Measurements from ENCODE around the gene PCYT1B. TPM values are rescaled to one million over a fixed set of nuclear protein-coding genes. Genes with fewer than 3 reads are reported as not detected.

The PCYT1B gene
- total RNA-seq, 4 donors from 2014 or later, result 0.87 to 1.9 (median 1.2) TPM

DNA sequence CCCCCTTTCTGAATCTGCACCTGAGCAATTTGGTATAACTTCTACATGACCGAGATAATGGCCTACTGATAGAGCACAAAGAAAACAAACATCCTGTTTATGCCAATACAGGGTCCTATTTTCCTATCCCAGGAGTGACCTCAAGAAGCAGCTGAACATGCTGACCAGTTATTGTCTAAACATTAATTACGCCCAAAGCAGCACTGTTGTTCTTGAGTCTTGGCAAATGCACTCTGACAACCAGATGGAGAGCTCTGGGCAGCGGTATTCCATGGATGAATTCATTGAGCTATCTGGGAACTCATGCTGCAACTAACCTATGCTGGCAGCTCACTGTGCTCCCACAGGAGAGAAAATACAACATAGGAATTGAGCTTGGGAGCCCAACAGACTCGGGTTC lies 52.6 kb downstream of the PCYT1B start:
- WGBS, 2 donors, result 63 to 74% methylated on average over 3 to 4 of the region's 4 CpGs
- TF ChIP-seq POLR2A (IDR thresholded peaks at IDR 0.05), result no peak
- TF ChIP-seq EP300 (IDR thresholded peaks at IDR 0.05), result no peak
- TF ChIP-seq, protein P1, sequence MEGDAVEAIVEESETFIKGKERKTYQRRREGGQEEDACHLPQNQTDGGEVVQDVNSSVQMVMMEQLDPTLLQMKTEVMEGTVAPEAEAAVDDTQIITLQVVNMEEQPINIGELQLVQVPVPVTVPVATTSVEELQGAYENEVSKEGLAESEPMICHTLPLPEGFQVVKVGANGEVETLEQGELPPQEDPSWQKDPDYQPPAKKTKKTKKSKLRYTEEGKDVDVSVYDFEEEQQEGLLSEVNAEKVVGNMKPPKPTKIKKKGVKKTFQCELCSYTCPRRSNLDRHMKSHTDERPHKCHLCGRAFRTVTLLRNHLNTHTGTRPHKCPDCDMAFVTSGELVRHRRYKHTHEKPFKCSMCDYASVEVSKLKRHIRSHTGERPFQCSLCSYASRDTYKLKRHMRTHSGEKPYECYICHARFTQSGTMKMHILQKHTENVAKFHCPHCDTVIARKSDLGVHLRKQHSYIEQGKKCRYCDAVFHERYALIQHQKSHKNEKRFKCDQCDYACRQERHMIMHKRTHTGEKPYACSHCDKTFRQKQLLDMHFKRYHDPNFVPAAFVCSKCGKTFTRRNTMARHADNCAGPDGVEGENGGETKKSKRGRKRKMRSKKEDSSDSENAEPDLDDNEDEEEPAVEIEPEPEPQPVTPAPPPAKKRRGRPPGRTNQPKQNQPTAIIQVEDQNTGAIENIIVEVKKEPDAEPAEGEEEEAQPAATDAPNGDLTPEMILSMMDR (IDR thresholded peaks at IDR 0.05), result no peak
- Histone ChIP-seq H3K27ac (no peak overlapping the region), H3K4me3 (no peak overlapping the region), H3K9me3 (no peaks in the 10 kb centered on the region), H3K27me3 (no peaks in the 10 kb centered on the region), H3K36me3 (no peaks in the 10 kb centered on the region), H3K4me1 (no peaks in the 10 kb centered on the region)
- DNase-seq (ENCODE audit: low spot score in 2 of 2), result no peak

DNA sequence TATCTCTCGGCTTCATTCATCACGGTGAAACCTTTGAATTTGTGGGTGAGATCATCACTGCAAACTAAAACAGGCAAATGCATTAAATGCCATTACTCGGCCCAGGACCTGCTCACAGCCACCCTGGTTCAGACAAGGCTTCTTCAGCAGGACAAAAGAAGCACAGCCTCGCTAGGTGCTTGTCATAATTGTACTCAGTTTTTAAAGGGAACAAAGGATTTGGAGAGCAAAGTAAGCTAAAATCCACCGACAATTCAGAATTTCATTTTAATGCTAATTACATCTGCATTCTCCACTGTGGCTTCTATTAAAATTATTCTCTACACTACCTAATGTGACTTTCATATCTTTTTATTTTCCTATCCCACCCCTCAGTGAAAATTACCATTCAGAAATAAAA lies 57.0 kb downstream of the PCYT1B start:
- no peaks in the 10 kb centered on the region for H3K4me1 ChIP-seq
- 84 to 85% methylated on average over 5 of the region's 5 CpGs for WGBS, 2 donors

DNA sequence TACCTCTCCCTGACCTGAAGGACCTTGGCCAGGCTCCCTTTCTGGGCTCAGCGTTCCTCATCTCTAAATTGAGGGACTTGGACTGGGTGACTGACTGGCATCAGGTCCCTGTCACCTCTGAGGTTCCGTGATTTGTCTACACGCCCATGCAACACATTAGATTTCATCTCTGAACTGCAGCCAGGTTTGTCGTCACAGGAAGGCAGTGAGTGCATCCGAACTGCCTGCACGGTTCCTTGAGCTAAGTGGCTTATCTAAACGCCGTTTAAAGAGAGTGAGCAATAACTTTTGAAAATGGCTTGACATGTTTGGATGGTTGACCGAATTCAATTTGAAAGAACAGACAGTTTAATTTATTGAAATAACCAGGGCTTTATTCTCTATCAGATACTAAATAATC lies 70.1 kb downstream of the PCYT1B start:
- no peak overlapping the region for H3K27ac ChIP-seq
- 83 to 89% methylated on average over 9 of the region's 9 CpGs for WGBS, 2 donors
- H3K4me3 ChIP-seq, result no peak overlapping the region
- no peak for DNase-seq (ENCODE audit: low spot score in 2 of 2)
- no peaks in the 10 kb centered on the region for H3K27me3 ChIP-seq
- H3K9me3 ChIP-seq, result no peaks in the 10 kb centered on the region
- H3K4me1 ChIP-seq, result no peaks in the 10 kb centered on the region
- TF ChIP-seq, protein P1 (IDR thresholded peaks at IDR 0.05), result no peak
- TF ChIP-seq EP300 (IDR thresholded peaks at IDR 0.05), result no peak
- no peak for TF ChIP-seq POLR2A (IDR thresholded peaks at IDR 0.05)
- H3K36me3 ChIP-seq, result no peaks in the 10 kb centered on the region

More for the DNA sequence above, 57.0 kb downstream of the PCYT1B start:
- no peak overlapping the region for H3K4me3 ChIP-seq
- no peak overlapping the region for H3K27ac ChIP-seq
- no peaks in the 10 kb centered on the region for H3K36me3 ChIP-seq
- no peaks in the 10 kb centered on the region for H3K9me3 ChIP-seq
- no peak for DNase-seq (ENCODE audit: low spot score in 2 of 2)
- TF ChIP-seq EP300 (IDR thresholded peaks at IDR 0.05) (no peak), POLR2A (IDR thresholded peaks at IDR 0.05) (no peak)
- TF ChIP-seq, protein P1 (IDR thresholded peaks at IDR 0.05), result no peak
- no peaks in the 10 kb centered on the region for H3K27me3 ChIP-seq

DNA sequence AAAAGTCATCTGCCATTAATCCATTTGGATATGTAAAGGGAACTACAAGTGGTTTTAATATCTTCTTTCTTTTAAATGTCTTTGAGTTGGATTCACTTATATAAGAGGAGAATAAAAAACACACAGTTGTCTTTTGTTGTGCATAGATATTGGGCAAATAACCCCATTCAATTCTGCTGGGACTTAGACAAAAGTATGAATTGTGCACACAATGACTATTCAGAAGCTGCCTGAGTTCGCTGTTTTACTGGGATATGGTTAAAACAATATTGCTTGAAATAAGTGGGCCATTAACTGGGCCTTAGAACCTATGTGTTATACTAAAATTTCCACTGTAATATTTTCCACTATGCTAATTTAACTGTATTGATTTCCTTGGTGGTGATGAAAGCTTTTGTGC lies 71.7 kb downstream of the PCYT1B start:
- DNase-seq (ENCODE audit: low spot score in 2 of 2), result no peak
- Histone ChIP-seq H3K27ac (no peak overlapping the region), H3K36me3 (no peaks in the 10 kb centered on the region), H3K4me3 (no peak overlapping the region), H3K27me3 (no peaks in the 10 kb centered on the region), H3K4me1 (no peaks in the 10 kb centered on the region), H3K9me3 (no peaks in the 10 kb centered on the region)
- no peak for TF ChIP-seq POLR2A (IDR thresholded peaks at IDR 0.05)
- TF ChIP-seq, protein P1 (IDR thresholded peaks at IDR 0.05), result no peak
- no peak for TF ChIP-seq EP300 (IDR thresholded peaks at IDR 0.05)
- WGBS, 2 donors, result 39 to 57% methylated on average over 1 of the region's 1 CpG

DNA sequence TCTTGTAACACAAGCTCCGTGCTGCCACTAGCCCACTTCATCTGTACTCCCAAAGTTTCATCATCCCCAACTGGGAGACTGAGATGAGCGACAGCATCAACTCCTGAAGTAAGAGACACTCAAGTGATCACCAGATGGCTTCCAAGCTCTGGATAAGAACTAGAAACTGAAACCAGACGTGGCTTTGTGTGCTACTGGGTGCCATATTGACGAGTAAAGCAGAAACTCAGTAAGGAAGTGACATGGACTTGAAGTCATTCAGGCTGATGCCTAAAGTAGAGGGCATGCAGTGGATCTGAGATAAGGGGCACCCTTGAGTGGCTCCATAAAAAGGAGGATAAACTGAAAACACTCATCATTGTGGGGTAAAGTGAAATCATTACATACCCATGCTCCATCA lies 72.4 kb downstream of the PCYT1B start:
- no peak for DNase-seq (ENCODE audit: low spot score in 2 of 2)
- TF ChIP-seq EP300 (IDR thresholded peaks at IDR 0.05), result no peak
- TF ChIP-seq POLR2A (IDR thresholded peaks at IDR 0.05), result no peak
- TF ChIP-seq, protein P1 (IDR thresholded peaks at IDR 0.05), result no peak
- Histone ChIP-seq H3K4me3 (no peak overlapping the region), H3K36me3 (no peaks in the 10 kb centered on the region), H3K9me3 (no peaks in the 10 kb centered on the region), H3K27ac (no peak overlapping the region), H3K4me1 (no peaks in the 10 kb centered on the region), H3K27me3 (no peaks in the 10 kb centered on the region)
- WGBS, 2 donors, result 73 to 82% methylated on average over 4 of the region's 4 CpGs
